GM19397 (cell line): ENCODE measurements around the gene SFSWAP.
"Not testable (repeated sequence)": the region's sequence is repeated elsewhere in the genome, so short reads cannot be mapped to it uniquely, and the experiment has no call there.

Experiments used
- ATAC-seq: cut with Tn5 transposase; IDR thresholded peaks from one replicate; pipeline ENCODE4 v1.9.1; 2021; ENCODE audit warnings: mild to moderate bottlenecking, moderate library complexity; ENCODE audit not compliant: unreplicated experiment

SFSWAP gene

GRCh38 chr12:131679186-131679585 lies 31.7 kb upstream of the SFSWAP start:
- not testable (repeated sequence) for ATAC-seq

DNA sequence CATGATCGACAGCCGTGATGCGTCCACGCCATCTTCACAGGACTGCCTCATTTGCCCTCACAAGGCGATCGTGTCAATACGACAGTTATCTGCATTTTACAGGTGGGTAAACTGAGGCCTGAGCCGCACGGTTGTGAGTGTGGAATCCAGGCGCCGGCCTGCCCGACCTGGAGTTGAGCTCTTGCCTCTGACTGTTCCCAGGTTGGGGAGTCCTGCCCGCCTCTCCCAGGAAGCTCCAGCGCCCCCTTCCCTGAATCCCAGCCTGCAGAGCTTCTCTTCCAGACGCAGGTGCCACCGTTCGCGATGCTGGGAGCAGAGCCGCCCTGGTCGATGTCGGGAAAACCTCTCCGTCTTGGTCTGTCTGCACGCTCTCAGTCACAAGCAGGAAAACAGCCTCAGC lies 31.1 kb upstream of the SFSWAP start:
- ATAC-seq, result not testable (repeated sequence)

GRCh38 chr12:131680392-131681256 lies 30.3 kb upstream of the SFSWAP start:
- ATAC-seq, result not testable (repeated sequence)

DNA sequence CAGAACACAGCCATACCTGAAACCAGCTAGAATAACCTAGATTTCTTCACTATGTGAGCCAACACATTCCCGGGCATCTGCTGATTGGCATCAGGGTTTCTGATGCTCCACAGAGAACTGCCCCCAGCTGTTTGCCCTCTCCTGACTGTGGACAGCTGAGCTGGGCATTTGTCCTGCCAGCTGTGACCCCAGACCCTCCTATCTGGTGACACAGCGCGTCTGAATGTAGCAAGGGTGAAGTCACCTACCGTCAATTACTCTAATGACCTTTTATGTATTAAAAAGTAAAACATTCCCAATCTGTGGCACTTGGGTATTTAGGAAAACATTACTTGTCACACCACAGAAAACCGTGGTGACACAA lies 29.7 kb upstream of the SFSWAP start:
- ATAC-seq, result no peak

DNA sequence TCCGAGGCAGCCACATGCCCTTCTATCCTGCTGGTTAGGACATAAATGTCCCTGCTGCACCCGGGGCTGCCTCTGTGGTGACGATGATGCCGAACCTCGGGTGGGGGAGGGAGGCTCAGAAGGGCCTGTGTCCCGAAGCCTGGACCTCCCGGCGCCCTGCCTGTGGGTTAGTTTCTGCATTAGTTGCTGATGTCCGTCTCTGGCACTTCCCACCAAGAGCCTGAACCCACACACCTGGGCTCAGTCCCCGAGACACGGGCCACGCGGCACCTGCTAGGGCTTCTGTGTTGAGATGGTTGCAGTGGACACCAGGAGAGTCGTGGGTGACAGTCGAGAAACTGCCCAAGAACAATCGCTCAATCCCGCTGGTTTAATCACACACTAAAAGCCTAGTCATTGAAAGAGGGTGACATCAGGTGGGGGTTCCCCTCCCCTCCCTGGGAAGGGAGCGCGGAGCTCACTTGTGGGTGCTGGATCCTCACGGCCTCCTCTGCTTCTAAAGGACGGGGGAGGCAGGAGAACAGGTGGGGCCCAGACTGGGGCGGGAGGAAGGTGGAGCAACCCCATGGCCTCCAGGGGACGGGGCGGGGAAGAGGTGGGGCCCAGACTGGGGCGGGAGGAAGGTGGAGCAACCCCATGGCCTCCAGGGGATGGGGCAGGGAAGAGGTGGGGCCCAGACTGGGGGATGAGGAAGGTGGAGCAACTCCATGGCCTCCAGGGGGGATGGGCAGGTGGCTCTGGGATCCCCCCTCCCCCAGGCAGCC lies 29.0 kb upstream of the SFSWAP start:
- peak; percentile 98 for ATAC-seq

DNA sequence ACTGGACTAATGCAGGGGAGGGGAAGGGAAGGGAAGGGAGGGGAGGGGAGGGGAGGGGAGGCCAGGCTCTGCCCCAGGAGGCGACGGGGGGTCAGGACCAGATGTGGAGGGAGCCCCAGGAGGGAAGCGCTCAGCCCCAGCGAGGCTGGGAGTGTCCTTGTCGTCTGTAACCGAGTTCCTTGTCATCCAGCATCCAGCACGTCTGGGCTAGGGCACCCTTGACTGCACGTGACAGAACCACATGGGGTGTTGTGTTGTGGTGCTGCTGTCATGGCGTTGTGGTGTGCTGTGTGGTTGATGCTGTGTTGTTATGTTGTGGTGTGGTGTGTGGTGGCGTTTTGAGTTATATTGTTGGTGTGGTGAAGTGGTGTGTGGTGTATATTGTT lies 28.4 kb upstream of the SFSWAP start:
- peak; percentile 11 for ATAC-seq

DNA sequence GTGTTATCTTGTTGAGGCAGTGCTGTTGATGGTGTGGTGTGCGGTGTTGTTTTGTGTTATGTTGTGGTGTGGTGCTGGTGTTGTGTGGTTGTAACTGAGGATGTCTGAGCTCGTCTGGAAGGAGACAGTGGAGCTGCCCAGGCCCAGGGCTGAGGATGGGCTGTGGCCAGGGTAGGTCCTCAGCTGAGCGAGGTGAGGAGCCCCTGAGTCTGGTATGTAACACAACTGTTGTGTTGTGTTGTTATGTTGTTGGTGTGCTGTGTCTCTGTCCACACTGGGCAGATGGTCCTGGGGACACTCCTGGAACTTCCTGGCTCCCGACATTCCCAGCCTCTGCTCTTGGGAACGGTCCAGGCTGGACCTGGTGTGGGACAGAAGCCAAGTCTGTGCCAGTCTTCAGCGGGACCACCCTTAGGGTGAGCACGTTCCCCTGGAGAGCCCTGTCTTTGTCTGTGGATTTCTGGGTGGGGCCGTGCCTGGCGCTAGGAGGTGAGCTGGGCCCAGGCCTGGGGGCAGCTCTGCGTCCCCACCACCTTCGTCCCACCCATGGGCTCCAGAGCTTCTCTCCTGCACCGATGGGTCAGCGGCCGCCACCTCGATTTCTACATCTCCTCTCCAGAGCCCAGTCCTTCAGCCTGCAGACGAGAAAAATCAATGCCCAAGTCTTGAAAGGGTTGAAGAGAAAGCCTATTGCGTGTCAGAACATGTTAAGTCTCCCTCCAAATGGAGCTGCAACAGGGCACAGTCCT lies 27.4 kb upstream of the SFSWAP start:
- no peak for ATAC-seq

DNA sequence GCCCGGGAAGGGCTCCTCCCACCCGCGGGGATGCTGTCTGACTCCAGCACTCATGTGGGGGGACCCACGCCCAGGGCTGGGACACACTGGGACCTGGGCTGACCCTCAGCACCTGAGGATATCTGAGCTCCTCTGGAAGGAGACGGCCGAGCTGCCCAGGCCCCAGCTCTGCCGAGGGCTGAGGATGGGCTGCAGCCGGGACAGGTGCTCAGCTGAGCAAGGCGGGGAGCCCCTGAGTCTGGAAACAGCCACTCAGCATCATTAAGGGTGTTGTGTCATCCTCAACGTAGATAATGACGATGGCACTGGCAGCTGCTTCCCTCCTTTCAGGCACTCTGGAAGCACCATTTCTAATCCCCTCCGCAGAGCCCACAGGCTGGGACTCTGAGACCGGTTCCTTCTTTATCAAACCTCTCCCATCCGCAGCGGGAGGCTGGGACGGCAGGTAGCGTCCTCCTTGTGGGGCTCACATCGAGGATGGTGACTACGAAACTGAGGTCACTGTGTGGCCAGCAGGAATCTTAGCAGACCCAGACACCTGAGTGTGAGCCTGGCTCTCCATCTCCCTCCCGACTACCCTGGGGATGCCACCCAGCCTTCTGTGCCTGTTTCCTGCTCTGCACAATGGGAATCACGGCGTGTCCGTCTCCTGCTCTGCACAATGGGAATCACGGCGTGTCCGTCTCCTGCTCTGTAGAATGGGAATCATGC lies 26.7 kb upstream of the SFSWAP start:
- no peak for ATAC-seq

DNA sequence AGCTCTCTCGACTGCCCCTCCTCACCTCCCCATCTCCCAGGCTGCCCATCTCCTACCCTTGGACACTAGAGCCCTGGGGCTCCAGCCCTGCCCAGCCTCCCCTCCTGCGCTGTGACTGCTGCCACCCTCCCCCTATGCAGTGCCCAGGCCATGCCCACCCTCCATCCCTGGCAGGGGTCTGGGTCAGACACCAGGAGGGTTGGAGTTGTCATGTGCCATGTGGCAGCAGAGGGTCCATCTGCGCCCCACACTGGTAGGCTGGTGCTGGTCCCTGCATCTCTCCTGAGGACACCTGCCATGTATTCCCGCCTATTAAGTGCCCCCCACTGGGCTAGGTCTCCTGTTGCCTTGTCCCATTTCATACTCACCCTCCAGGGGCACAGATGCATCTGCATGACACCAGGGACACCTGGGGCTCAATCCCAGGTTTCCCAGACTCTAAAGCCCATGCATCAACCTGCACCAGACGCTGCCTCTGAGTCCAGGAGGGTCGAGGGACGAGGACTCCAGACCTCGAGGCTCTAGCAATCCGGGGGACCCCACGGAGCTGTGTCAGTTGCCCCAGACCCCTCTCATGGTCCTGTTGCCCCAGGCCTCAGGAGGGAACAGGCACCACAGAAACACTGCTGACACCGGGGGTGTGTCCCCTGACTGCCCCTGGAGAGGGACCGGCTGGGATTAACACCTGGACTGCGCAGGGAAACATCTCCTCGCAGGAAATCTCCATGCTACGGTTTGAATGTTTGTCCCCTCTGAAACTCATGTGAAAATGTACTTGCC lies 23.4 kb upstream of the SFSWAP start:
- ATAC-seq, result no peak

GRCh38 chr12:131688131-131688844 lies 22.6 kb upstream of the SFSWAP start:
- no peak for ATAC-seq

- no peak for ATAC-seq
Observed at GRCh38 chr12:131688845-131689154, 22.1 kb upstream of the SFSWAP start.

DNA sequence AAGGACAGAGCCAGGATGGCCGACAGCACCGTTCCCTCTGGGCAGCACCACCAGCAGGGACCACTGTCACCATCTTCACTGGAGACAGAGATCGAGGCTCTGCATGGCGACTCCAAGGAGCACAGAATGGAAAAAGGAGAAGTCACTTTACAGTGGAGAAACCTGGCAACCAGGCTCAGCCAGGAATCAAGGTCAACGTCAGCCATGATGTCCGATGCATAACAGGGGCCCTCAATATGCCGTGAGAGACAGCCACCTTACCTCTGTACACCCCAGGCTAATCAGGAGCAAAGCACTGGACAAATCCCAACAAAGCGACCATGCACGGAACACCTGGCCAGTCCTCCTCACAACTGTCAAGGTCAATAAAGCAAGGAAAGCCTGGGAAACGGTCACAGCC lies 20.6 kb upstream of the SFSWAP start:
- ATAC-seq, result no peak

- no peak for ATAC-seq
Observed at GRCh38 chr12:131692431-131692830, 18.5 kb upstream of the SFSWAP start.

DNA sequence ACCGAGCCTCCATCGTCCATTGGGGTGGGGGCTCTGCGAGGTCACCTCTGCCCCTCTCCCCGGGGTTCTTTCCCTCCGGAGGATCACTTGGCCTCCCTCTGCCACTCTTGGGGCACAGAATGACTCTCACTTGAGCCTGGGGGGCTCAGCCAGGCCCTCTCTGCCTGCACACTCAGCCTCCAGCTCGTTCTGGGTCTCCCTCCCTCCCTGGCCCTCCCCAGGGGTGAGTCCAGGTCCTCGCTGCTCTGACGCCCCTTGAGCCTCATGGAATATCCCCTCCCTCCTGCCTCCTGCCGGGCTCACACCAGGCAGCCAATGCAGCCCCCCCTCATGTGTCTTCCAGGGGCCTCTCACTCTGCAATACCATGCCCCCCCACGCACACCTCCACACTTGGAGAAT lies 17.7 kb upstream of the SFSWAP start:
- ATAC-seq, result no peak

DNA sequence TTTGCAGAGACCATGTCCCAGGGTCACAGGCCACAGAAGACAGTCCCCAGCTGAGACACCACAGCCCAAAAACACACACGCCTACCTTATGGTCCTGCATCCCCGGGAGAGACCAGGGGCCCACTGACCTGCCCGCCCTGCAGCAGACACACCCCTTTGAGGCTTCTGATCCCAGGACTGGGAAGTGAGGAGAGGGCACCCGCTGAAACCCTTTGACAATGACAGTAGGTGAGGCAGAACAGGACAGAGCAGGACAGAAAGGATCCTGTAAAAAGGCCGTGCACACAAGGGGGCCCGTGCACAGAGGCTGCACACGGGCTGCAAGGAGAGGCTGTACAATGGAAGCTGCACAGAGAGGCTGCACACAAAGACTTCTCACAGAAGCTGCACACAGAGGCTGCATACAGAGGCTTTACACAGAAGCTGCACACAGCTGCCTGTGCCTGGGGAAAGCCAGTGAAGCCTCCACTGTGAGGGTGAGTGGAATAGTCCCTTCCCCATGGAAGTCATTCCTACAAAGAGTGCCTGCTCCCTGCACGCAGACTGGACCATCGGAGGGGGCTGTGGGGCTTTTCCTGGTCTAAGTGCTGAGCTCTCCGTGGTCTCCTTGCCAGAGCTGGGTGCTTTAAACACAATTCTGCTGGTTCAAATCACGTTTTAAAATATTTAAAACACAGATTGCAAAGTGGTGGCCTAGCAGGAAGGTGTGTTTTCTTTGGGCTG lies 16.6 kb upstream of the SFSWAP start:
- ATAC-seq, result no peak

DNA sequence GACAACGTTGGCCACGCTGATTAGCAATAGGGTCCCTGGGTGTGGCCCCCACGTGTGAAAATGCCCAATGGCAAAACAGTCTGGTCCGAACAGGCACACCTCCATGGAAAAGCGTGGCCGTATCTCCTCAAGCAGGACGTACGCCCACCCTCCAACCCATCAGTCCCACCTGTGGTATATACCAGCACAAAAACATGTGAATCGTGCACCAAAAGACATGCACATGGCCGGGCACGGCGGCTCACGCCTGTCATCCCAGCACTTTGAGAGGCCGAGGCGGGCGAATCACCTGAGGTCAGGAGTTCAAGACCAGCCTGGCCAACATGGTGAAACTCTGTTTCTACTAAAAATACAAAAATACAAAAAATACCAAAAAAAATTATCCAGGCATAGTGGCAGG lies 14.9 kb upstream of the SFSWAP start:
- no peak for ATAC-seq

- ATAC-seq, result no peak
Observed at GRCh38 chr12:131698286-131698685, 12.6 kb upstream of the SFSWAP start.

DNA sequence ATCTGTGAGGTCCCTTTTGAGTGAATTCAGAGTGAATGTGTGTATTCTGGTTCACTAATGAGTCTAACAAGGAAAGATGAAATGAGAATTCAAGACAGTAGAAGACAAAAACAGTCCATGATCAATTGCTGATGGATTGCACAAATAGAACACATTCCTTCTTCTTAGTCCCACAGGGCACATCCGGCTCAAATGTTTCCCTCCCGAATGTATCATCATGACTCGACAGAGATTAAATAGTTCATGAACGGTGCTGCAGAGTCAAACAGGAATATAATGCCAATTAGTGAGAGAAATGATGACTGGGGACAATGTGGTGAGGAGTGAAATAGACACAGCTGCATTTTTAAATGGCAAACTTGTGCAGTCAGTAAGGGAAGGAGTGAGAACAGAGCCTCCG lies 11.5 kb upstream of the SFSWAP start:
- no peak for ATAC-seq

GRCh38 chr12:131700271-131700670 lies 10.6 kb upstream of the SFSWAP start:
- no peak for ATAC-seq
